Adrenal gland (tissue), 12 donors: Measurements from ENCODE around the gene SLC35E2B. TPM values are rescaled to one million over a fixed set of nuclear protein-coding genes. Genes with fewer than 3 reads are reported as not detected.
"Not testable (repeated sequence)": the region's sequence is repeated elsewhere in the genome, so short reads cannot be mapped to it uniquely, and the experiment has no call there.

Source experiments
- DNase-seq, 7 donors: peaks; one replicate each; pipeline ENCODE4 v3.0.0-alpha.2; 2019 to 2020
- H3K27ac ChIP-seq, 5 donors: fragments of 200-600 bp; sonication (generic) in 4 of 5; 1 replicate in 3 of 5; 2 replicates in 2 of 5; pipeline versions ENCODE4 v1.5.1 to v1.8.0; 2016 to 2020; ENCODE audit warnings: mild to moderate bottlenecking in 1 of 5
- H3K27me3 ChIP-seq: fragments of 200-600 bp; 2 replicates; pipeline ENCODE4 v1.8.0; 2021
- H3K36me3 ChIP-seq, 2 donors: fragments of 200-600 bp; replicated peaks in 1 of 2; 1 replicate in 1 of 2; 2 replicates in 1 of 2; pipeline versions ENCODE4 v1.5.1 to v1.8.0; 2018 to 2022
- H3K4me1 ChIP-seq, 2 donors: fragments of 200-600 bp; replicated peaks in 1 of 2; 1 replicate in 1 of 2; 2 replicates in 1 of 2; pipeline versions ENCODE4 v1.5.1 to v1.8.0; 2018 to 2021
- H3K4me3 ChIP-seq, 4 donors: fragments of 200-600 bp; sonication (generic) in 3 of 4; one replicate each; pipeline ENCODE4 v1.5.1; 2016 to 2018
- H3K9me3 ChIP-seq, 3 donors: fragments of 200-600 bp; sonication (generic) in 1 of 3; replicated peaks in 1 of 3; 1 replicate in 2 of 3; 2 replicates in 1 of 3; pipeline versions ENCODE4 v1.5.1 to v1.8.0; 2016 to 2021
- POLR2A ChIP-seq, 2 donors: fragments of 450-650 bp; IDR thresholded peaks; one replicate each; pipeline ENCODE4 v1.6.1; 2017; ENCODE audit warnings: antibody characterized with exemption in 2 of 2, mild to moderate bottlenecking in 2 of 2, moderate library complexity in 1 of 2
- WGBS, 4 donors: extraction: QIAGEN DNeasy Blood & Tissue Kit in 2 of 4; methylation state at CpG; one replicate each; pipeline versions ENCODE4 v1.1.5 to v1.1.7; 2013 to 2017; 5-methylcytosine and 5-hydroxymethylcytosine counted together
- intact Hi-C, 2 donors: fragments of 100-400 bp; cut with DNase I; formaldehyde crosslinking; loops; one replicate each; pipeline versions ENCODE4 v1.14.1 to v1.15.0; 2022 to 2023
- polyA plus RNA-seq, 3 donors: library from polyadenylated mRNA; stranded (reverse); fragments of 200-250 nt in 2 of 3; fragments of 350-450 nt in 1 of 3; fragmentation: Illumina TruSeq in 1 of 3; extraction: RNeasy Lipid Tissue Mini Kit (QIAGEN cat#74804) in 1 of 3; gene quantifications; one replicate each; pipeline ENCODE4 v1.2.3, GENCODE V29; 2013 to 2014
- total RNA-seq, 9 donors: library from RNA; depleted of rRNA in 4 of 9; stranded (reverse); fragments of >200 nt in 4 of 9; fragments of 120-200 nt in 1 of 9; fragmentation: NEBNext Ultra II Directional in 1 of 9; extraction: Animal tissue kit (Norgen Biotek cat#: 25700) in 1 of 9; gene quantifications; one replicate each; pipeline versions ENCODE4 v1.1.0 to v1.2.4, GENCODE V29; 2013 to 2023
- TF ChIP-seq, protein P1 (sequence below), 6 experiments: fragments of 450-650 bp in 4 of 6; fragments of 200-600 bp in 2 of 6; sonication (generic) in 1 of 6; IDR thresholded peaks; 1 replicate in 5 of 6; 2 replicates in 1 of 6; pipeline versions ENCODE4 v1.5.1 to v1.8.0; 2016 to 2021; ENCODE audit warnings: antibody characterized with exemption in 6 of 6, mild to moderate bottlenecking in 2 of 6, moderate library complexity in 1 of 6
- donor health status: healthy with polysubstance abuse.
- donor health status: Bipolar disorder and iron deficiency.
- donor health status: DM: yes; HTN: yes; CAD: no.
- donor health status: DM: no; HTN: no; CAD: no.
- donor health status: DM: no; HTN: no; CAD: no.
- donor health status: DM: yes; HTN: yes; CAD: no.

The SLC35E2B gene
- total and polyA plus RNA-seq, 12 donors = 11.2 to 89.5 (median 48.3) TPM

DNA sequence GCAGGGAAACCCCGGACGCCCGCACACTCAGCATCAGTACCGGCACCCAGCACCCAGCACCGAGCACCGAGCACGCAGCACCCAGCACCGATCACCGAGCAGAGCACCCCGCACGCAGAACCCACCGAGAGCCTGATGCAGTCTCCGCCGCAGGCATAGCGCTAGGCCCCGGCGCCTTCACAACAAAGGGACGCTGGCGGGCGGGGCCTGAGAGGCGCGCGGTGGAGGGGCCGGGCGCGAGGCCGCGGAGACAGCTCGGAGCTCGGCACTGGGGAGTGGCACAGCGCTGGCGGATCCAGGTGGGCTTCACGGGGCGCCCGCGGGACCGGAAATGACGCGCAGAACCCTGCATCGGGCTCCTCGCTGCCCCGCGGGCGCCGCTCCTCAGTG lies 276 bp downstream of the SLC35E2B start:
- intact Hi-C loops, H3K4me1 ChIP-seq, H3K9me3 ChIP-seq, H3K36me3 ChIP-seq, H3K27me3 ChIP-seq: not testable (repeated sequence)
- Histone ChIP-seq H3K4me3 (peak overlapping the region; percentile 55 to 87 (median 68)), H3K27ac (peak overlapping the region; percentile 64 to 98 (median 92))
- DNase-seq = peak; percentile 54 to 89 (median 72)
- TF ChIP-seq POLR2A (IDR thresholded peaks at IDR 0.05) = peak in 1 of 2 donors; percentile 21
- 0 to 1% (median 1%) methylated on average over 20 to 32 of the region's 45 CpGs; no CpG with 5 or more reads in 1 of the 4 donors for WGBS, 4 donors

DNA sequence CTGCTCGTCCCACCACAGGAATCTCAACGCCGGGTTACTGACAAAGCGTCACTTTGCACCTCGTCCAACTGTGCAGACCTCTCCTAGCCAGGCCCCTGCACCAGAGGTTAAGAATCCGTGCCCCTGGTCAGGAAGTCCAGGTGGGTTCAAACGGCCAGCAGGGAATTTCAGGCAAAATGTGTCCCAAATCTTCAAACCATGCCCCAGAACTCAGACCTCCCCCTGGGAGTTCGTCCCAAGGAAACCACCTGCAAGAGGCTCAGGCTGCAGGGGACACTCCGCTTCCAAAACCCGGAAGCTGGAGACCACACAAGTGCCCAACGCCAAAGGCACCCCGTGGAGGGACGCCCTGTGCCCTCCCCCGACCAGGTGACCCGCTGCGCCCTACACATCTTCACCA lies 1.2 kb downstream of the SLC35E2B start:
- H3K4me1 ChIP-seq, intact Hi-C loops, H3K9me3 ChIP-seq, H3K36me3 ChIP-seq, H3K27me3 ChIP-seq, H3K27ac ChIP-seq: not testable (repeated sequence)
- DNase-seq = peak in 1 of 7 donors; percentile 17
- peak overlapping the region in 1 of 4 donors; percentile 32 for H3K4me3 ChIP-seq
- 4 to 5% methylated on average over 2 of the region's 16 CpGs; no CpG with 5 or more reads in 2 of the 4 donors for WGBS, 4 donors

DNA sequence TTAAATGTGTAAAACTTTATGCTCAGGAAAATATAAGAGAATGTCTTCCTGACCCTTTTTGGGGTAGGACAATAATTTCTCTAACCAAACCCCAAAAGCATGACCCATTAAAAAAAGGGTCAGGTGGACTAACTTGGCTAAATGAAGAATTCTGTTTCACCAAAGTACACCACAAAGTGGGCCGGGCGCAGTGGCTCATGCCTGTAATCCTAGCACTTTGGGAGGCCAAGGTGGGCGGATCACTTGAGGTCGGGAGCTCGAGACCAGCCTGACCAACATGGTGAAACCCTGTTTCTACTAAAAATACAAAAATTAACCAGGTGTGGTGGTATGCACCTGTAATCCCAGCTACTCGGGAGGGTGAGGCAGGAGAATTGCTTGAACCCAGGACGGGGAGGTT lies 3.1 kb downstream of the SLC35E2B start:
- H3K36me3 ChIP-seq, intact Hi-C loops, H3K27me3 ChIP-seq, H3K27ac ChIP-seq, H3K4me3 ChIP-seq, H3K9me3 ChIP-seq: not testable (repeated sequence)
- WGBS, 4 donors = 90 to 97% (median 93%) methylated on average over 4 to 7 of the region's 7 CpGs
- peak in 2 of 7 donors; percentile 1 to 21 for DNase-seq
- peaks cover 12 to 14% of the 10 kb centered on the region in 2 donors for H3K4me1 ChIP-seq

DNA sequence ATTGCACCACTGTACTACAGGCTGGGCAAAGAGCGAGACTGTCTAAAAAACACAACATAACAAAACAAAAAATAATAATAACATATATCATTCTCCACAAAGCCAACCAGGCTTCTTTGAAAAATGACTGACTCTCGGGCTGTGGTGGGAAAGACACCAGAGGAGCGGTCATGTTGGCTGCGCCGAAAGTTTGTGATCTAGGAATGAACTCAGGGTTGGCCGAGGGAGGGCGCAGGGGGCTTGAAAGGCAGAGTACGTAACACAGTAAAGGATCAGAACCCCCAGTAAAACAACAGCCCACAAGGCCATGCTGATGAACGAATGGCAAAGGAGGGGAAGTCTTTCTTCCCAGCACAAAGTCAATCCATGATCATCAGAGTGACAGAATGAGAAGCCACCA lies 4.7 kb downstream of the SLC35E2B start:
- peak in 1 of 7 donors; percentile 26 for DNase-seq
- Histone ChIP-seq H3K9me3 (no peaks in the 10 kb centered on the region), H3K27me3 (no peaks in the 10 kb centered on the region), H3K36me3 (no peaks in the 10 kb centered on the region), H3K4me1 (peaks cover 12 to 14% of the 10 kb centered on the region in 2 donors), H3K4me3 (no peak overlapping the region), H3K27ac (no peak overlapping the region)
- TF ChIP-seq, protein P1, sequence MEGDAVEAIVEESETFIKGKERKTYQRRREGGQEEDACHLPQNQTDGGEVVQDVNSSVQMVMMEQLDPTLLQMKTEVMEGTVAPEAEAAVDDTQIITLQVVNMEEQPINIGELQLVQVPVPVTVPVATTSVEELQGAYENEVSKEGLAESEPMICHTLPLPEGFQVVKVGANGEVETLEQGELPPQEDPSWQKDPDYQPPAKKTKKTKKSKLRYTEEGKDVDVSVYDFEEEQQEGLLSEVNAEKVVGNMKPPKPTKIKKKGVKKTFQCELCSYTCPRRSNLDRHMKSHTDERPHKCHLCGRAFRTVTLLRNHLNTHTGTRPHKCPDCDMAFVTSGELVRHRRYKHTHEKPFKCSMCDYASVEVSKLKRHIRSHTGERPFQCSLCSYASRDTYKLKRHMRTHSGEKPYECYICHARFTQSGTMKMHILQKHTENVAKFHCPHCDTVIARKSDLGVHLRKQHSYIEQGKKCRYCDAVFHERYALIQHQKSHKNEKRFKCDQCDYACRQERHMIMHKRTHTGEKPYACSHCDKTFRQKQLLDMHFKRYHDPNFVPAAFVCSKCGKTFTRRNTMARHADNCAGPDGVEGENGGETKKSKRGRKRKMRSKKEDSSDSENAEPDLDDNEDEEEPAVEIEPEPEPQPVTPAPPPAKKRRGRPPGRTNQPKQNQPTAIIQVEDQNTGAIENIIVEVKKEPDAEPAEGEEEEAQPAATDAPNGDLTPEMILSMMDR (IDR thresholded peaks at IDR 0.05) = no peak
- no peak for TF ChIP-seq POLR2A (IDR thresholded peaks at IDR 0.05)
- intact Hi-C loops = no loop called here
- WGBS, 4 donors = 88 to 96% (median 93%) methylated on average over 9 of the region's 9 CpGs

DNA sequence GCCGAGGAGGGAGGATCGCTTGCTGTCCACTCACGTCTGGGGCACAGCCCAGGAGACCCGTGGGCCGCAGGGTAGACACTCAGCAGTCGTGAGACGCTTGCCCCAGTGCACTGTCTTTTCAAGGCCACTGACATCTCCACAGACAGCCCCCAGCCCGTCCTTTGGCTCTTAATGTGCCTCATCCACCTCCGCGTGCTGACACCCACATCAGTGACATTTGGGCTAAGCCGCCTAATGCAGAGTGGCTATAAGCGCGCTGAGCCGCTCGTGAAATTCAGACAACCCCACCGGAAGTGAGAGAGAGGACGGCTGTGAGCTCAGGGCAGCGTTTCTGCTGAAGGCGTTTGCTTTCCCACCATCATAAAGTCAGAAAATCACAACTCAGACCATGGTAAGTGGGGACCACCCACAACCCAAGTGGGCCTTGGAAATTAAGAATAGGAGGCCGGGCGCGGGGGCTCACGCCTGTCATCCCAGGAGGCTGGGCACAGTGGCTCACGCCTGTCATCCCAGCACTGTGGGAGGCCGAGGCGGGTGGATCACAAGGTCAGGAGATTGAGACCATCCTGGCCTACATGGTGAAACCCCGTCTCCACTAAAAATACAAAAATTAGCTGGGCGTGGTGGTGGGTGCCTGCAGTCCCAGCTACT lies 8.4 kb downstream of the SLC35E2B start:
- no peak for DNase-seq
- WGBS, 4 donors = 84 to 92% (median 88%) methylated on average over 17 to 28 of the region's 28 CpGs
- intact Hi-C loops = no loop called here
- H3K4me3 ChIP-seq = no peak overlapping the region
- H3K4me1 ChIP-seq = peaks cover 12 to 14% of the 10 kb centered on the region in 2 donors
- H3K9me3 ChIP-seq = no peaks in the 10 kb centered on the region
- H3K27ac ChIP-seq = no peak overlapping the region
- TF ChIP-seq POLR2A (IDR thresholded peaks at IDR 0.05) = no peak
- TF ChIP-seq, protein P1 (IDR thresholded peaks at IDR 0.05) = no peak
- no peaks in the 10 kb centered on the region for H3K36me3 ChIP-seq
- no peaks in the 10 kb centered on the region for H3K27me3 ChIP-seq
